ENCODE results near the gene PRKAG2.

Gene PRKAG2

DNA sequence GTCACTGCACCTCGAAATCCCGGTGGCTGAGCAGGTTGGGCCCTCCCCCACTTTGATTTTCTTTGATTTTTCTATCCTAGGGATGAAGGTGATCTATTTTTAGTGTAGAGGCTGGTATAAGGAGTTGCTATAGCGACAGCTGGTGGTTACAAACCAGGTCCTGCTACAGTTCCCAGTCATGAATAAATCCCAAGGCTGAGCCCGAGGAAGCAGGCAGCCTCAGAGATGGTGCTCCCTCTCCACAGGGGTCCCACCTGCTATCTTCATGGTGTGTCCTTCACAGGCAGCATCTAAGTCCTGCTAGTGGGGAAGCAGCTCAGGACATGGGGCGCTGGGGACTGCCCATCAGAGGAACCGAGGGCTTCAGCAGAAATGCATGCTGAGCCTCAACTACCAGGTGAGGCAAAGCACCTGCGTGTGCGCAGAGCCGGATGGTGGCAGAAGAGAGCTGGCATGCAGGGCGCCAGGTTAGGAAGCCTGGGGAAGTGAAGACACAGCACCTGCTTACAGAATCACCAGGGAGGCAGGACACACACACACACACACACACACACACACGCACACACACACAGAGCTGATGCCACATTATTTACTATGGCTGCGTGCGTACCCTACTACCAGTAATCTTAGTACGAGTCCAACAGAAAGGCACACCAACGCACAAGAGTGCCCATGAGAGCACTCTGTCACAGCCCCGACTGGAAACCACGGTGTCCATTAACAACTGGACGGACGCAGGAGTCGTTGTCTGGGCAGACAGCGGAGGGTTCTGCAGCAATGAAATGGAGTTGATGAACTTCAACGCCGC, 150.9 kb downstream of the PRKAG2 start:
- Histone ChIP-seq H3K4me1 (ENCODE audit: control insufficient read depth, insufficient read depth, low read length) (peaks cover 12% of the 10 kb centered on the region), H3K27ac (ENCODE audit: low read depth, low read length) (no peak overlapping the region), H3K9ac (ENCODE audit: low read length) (no peak overlapping the region), H3K4me3 (ENCODE audit: low read depth, low read length) (no peak overlapping the region), H3K9me3 (ENCODE audit: control insufficient read depth, insufficient read depth, low read depth, low read length) (no peaks in the 10 kb centered on the region), H3K27me3 (ENCODE audit: control insufficient read depth, insufficient read depth, low read length) (no peaks in the 10 kb centered on the region), H3K36me3 (ENCODE audit: control insufficient read depth, insufficient read depth, low read length) (no peaks in the 10 kb centered on the region)

GRCh38 chr7:151724920-151725584, 151.9 kb downstream of the PRKAG2 start:
- Histone ChIP-seq H3K36me3 (ENCODE audit: control insufficient read depth, insufficient read depth, low read length) (no peaks in the 10 kb centered on the region), H3K4me1 (ENCODE audit: control insufficient read depth, insufficient read depth, low read length) (peaks cover 12% of the 10 kb centered on the region), H3K9me3 (ENCODE audit: control insufficient read depth, insufficient read depth, low read depth, low read length) (no peaks in the 10 kb centered on the region), H3K4me3 (ENCODE audit: low read depth, low read length) (no peak overlapping the region), H3K27me3 (ENCODE audit: control insufficient read depth, insufficient read depth, low read length) (no peaks in the 10 kb centered on the region), H3K9ac (ENCODE audit: low read length) (no peak overlapping the region), H3K27ac (ENCODE audit: low read depth, low read length) (no peak overlapping the region)

GRCh38 chr7:151724250-151724915, 152.5 kb downstream of the PRKAG2 start:
- Histone ChIP-seq H3K4me3 (ENCODE audit: low read depth, low read length) (no peak overlapping the region), H3K9me3 (ENCODE audit: control insufficient read depth, insufficient read depth, low read depth, low read length) (no peaks in the 10 kb centered on the region), H3K27ac (ENCODE audit: low read depth, low read length) (no peak overlapping the region), H3K4me1 (ENCODE audit: control insufficient read depth, insufficient read depth, low read length) (peaks cover 12% of the 10 kb centered on the region), H3K27me3 (ENCODE audit: control insufficient read depth, insufficient read depth, low read length) (no peaks in the 10 kb centered on the region), H3K36me3 (ENCODE audit: control insufficient read depth, insufficient read depth, low read length) (no peaks in the 10 kb centered on the region), H3K9ac (ENCODE audit: low read length) (no peak overlapping the region)

DNA sequence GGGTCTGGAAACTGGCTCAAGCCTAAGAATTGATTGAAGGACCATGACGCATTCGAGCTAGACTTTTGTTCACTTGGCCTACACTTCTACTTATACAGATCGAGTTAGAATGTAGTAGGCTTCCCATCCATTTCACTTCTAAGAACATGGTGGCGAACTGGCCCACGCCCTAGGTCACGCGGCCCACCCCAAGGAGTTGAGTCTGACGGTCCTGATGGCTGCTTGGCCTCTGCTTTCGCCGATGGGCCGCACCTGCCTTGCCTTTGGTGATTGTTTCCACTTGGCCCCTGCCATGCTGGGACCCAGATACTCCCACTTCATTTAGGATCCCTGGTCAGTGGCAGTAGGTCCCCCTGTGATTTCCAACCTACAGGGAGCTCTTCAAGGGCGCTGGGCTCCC, 153.6 kb downstream of the PRKAG2 start:
- no peaks in the 10 kb centered on the region for H3K9me3 ChIP-seq (ENCODE audit: control insufficient read depth, insufficient read depth, low read depth, low read length)
- no peak overlapping the region for H3K9ac ChIP-seq (ENCODE audit: low read length)
- no peaks in the 10 kb centered on the region for H3K36me3 ChIP-seq (ENCODE audit: control insufficient read depth, insufficient read depth, low read length)
- no peak overlapping the region for H3K27ac ChIP-seq (ENCODE audit: low read depth, low read length)
- H3K4me3 ChIP-seq (ENCODE audit: low read depth, low read length) = no peak overlapping the region
- H3K4me1 ChIP-seq (ENCODE audit: control insufficient read depth, insufficient read depth, low read length) = peaks cover 12% of the 10 kb centered on the region
- no peaks in the 10 kb centered on the region for H3K27me3 ChIP-seq (ENCODE audit: control insufficient read depth, insufficient read depth, low read length)

DNA sequence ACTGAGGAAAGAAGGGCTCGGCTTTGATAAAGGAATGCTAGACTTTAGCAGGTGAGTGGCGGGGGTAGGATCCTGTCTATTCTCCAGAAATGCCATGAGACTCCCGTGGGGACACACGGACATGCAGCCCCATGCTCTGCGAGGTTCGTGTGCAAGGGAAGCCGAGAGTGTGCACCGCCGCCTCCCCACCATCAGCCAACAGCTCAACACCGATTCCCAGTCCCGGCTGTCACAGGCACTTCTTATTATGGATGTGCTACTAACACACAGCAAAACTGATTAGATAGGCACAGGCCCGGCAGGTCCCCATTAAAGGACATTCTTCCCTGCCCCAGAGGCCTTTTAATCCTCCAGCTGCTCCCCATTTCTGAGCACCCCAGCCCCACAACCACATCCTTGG, 154.4 kb downstream of the PRKAG2 start:
- Histone ChIP-seq H3K27me3 (ENCODE audit: control insufficient read depth, insufficient read depth, low read length) (no peaks in the 10 kb centered on the region), H3K9ac (ENCODE audit: low read length) (no peak overlapping the region), H3K27ac (ENCODE audit: low read depth, low read length) (no peak overlapping the region), H3K36me3 (ENCODE audit: control insufficient read depth, insufficient read depth, low read length) (no peaks in the 10 kb centered on the region), H3K4me3 (ENCODE audit: low read depth, low read length) (no peak overlapping the region), H3K9me3 (ENCODE audit: control insufficient read depth, insufficient read depth, low read depth, low read length) (no peaks in the 10 kb centered on the region), H3K4me1 (ENCODE audit: control insufficient read depth, insufficient read depth, low read length) (peaks cover 6% of the 10 kb centered on the region; the same call in 1 of the 2 replicates)

GRCh38 chr7:151721694-151722093, 155.2 kb downstream of the PRKAG2 start:
- no peaks in the 10 kb centered on the region; the same call in 1 of the 2 replicates for H3K4me1 ChIP-seq (ENCODE audit: control insufficient read depth, insufficient read depth, low read length)
- H3K9ac ChIP-seq (ENCODE audit: low read length) = no peak overlapping the region
- H3K27ac ChIP-seq (ENCODE audit: low read depth, low read length) = no peak overlapping the region

DNA sequence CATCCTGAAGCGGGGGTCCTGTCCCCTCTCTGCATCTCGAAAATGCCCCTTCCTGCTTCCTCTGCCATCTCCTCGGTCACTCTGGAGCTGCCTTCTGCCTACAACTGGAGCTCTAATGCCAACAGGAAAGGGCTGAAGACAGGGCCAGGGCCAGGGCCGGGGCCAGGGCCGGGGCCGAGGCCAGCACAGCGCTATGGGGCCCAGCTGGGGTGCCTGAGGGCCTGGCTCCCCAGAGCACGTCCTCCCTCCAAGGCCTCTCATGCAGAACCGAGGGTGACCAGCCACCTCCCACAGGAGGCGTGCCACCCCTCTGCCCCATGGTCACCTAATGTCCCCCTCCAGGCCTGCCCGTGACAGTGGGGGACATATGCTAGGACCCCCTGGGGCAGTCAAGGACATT, 155.7 kb downstream of the PRKAG2 start:
- Histone ChIP-seq H3K27me3 (ENCODE audit: control insufficient read depth, insufficient read depth, low read length) (no peaks in the 10 kb centered on the region), H3K4me3 (ENCODE audit: low read depth, low read length) (no peak overlapping the region), H3K9ac (ENCODE audit: low read length) (no peak overlapping the region), H3K4me1 (ENCODE audit: control insufficient read depth, insufficient read depth, low read length) (no peaks in the 10 kb centered on the region; the same call in 1 of the 2 replicates), H3K27ac (ENCODE audit: low read depth, low read length) (no peak overlapping the region), H3K36me3 (ENCODE audit: control insufficient read depth, insufficient read depth, low read length) (no peaks in the 10 kb centered on the region), H3K9me3 (ENCODE audit: control insufficient read depth, insufficient read depth, low read depth, low read length) (no peaks in the 10 kb centered on the region)

More at GRCh38 chr7:151721694-151722093, 155.2 kb downstream of the PRKAG2 start:
- H3K27me3 ChIP-seq (ENCODE audit: control insufficient read depth, insufficient read depth, low read length) = no peaks in the 10 kb centered on the region
- H3K4me3 ChIP-seq (ENCODE audit: low read depth, low read length) = no peak overlapping the region
- no peaks in the 10 kb centered on the region for H3K9me3 ChIP-seq (ENCODE audit: control insufficient read depth, insufficient read depth, low read depth, low read length)
- H3K36me3 ChIP-seq (ENCODE audit: control insufficient read depth, insufficient read depth, low read length) = no peaks in the 10 kb centered on the region

DNA sequence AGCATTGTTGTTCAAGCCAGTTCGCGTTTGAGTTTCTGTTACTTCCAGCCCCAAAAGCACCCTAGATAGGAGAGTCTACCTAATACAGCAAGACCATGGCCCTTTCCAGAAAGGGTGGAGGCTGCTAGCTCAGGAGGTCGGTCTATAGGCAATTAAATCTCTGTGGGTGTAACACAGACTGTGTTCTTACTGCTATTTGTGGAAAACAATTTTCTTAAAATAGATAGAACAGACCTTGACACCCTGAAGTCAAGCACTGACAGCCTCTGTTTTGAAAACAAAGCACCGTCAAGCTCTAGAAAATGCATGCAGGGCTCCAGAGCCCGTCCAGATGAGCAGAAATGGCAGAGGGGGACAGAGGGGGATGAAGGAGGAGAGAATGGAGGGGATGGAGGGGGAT, 156.6 kb downstream of the PRKAG2 start:
- Histone ChIP-seq H3K27ac (ENCODE audit: low read depth, low read length) (no peak overlapping the region), H3K9ac (ENCODE audit: low read length) (no peak overlapping the region), H3K9me3 (ENCODE audit: control insufficient read depth, insufficient read depth, low read depth, low read length) (no peaks in the 10 kb centered on the region), H3K4me1 (ENCODE audit: control insufficient read depth, insufficient read depth, low read length) (no peaks in the 10 kb centered on the region; the same call in 1 of the 2 replicates), H3K27me3 (ENCODE audit: control insufficient read depth, insufficient read depth, low read length) (no peaks in the 10 kb centered on the region), H3K36me3 (ENCODE audit: control insufficient read depth, insufficient read depth, low read length) (no peaks in the 10 kb centered on the region), H3K4me3 (ENCODE audit: low read depth, low read length) (no peak overlapping the region)

DNA sequence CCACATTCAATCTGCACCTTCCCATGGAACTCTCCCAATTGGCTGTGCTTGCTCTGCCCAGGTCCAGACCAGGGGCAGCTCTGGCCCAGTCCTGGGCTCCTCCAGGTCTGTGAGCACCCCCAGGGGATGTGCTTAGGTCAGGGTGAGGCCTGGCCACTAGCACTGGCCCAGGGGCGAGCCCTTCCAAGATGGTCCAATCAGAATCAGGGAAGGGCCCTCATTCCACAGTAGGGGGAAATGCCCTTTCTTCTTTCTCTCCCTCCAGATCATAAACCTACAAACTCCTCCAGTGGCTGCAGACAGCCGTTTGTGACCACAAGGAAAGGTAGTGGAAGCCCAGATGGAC, 157.0 kb downstream of the PRKAG2 start:
- Histone ChIP-seq H3K9ac (ENCODE audit: low read length) (no peak overlapping the region), H3K9me3 (ENCODE audit: control insufficient read depth, insufficient read depth, low read depth, low read length) (no peaks in the 10 kb centered on the region), H3K36me3 (ENCODE audit: control insufficient read depth, insufficient read depth, low read length) (no peaks in the 10 kb centered on the region), H3K4me1 (ENCODE audit: control insufficient read depth, insufficient read depth, low read length) (no peaks in the 10 kb centered on the region; the same call in 1 of the 2 replicates), H3K27ac (ENCODE audit: low read depth, low read length) (no peak overlapping the region), H3K4me3 (ENCODE audit: low read depth, low read length) (no peak overlapping the region), H3K27me3 (ENCODE audit: control insufficient read depth, insufficient read depth, low read length) (no peaks in the 10 kb centered on the region)

DNA sequence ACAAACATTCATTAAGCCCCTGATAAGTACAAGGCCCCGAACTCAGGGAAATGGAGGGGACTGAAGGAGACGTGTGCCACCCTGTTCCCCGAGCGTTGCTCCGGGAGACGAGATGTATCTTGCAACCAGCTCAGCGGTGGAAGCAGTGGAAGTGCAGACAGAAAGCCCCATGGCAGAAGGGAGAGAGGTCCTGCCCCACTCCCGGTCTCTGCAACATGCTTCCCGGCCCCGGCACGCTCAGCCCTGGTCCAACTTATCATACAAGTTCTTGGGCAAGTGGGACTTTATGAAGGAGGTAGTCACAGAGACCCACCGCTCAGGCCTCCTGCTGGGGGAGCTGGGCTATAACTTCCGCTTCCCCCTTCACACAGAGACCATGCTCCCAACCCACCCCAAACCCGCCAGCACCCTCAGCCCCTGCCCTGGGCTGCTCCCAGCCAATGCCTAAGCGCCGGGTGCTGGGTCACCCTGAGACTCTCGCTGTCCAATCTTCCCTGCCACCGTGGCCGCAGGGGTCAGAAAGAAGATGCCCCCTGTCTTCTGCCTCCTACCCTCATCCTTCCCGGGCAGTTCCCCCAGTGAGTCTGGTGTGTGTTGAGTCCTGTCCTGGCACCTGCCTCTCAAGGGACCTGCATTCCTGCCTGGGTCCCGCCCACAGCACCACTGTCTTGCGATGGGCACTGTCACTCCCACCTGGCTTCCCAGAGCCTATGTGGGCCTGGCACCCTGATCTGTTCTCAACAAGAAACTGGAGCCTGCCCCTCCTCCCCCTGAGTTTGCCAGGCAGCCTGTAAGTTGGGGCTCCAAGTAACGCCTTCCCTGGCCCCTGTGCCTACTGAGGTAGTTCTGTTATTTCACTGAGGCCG, 157.7 kb downstream of the PRKAG2 start:
- no peaks in the 10 kb centered on the region for H3K9me3 ChIP-seq (ENCODE audit: control insufficient read depth, insufficient read depth, low read depth, low read length)
- H3K27me3 ChIP-seq (ENCODE audit: control insufficient read depth, insufficient read depth, low read length) = no peaks in the 10 kb centered on the region
- no peak overlapping the region for H3K27ac ChIP-seq (ENCODE audit: low read depth, low read length)
- no peaks in the 10 kb centered on the region; the same call in 1 of the 2 replicates for H3K4me1 ChIP-seq (ENCODE audit: control insufficient read depth, insufficient read depth, low read length)
- H3K4me3 ChIP-seq (ENCODE audit: low read depth, low read length) = no peak overlapping the region
- H3K9ac ChIP-seq (ENCODE audit: low read length) = no peak overlapping the region
- H3K36me3 ChIP-seq (ENCODE audit: control insufficient read depth, insufficient read depth, low read length) = no peaks in the 10 kb centered on the region
